GM12878 (cell line): ENCODE measurements around the gene DTD1. TPM values are rescaled to one million over a fixed set of nuclear protein-coding genes. Genes with fewer than 3 reads are reported as not detected.

Experiments
- ATAC-seq: fragments of 200-7000 bp; cut with Tn5 transposase; 3 replicates; pipeline ENCODE4 v1.9.1; 2020; ENCODE audit warnings: mild to moderate bottlenecking, moderate library complexity
- BruUV-seq: library from RNA; stranded (reverse); fragments of 400-500 nt; replicated peaks from 2 replicates; lab custom pipeline; 2021; lab: Mats Ljungman, UMichigan
- CTCF ChIA-PET: fragments of 300-600 bp; sonication (Branson Sonifier 250); formaldehyde crosslinking; extraction: SDS; loops from one replicate; lab custom pipeline; 2021; ENCODE audit warnings: inconsistent platforms; lab: Yijun Ruan, JAX
- POLR2A ChIA-PET: fragments of 350-600 bp; formaldehyde crosslinking; extraction: SDS; loops from one replicate; lab custom pipeline; 2021; ENCODE audit warnings: inconsistent platforms; lab: Charles Lee
- RAD21 ChIA-PET: fragments of 300-600 bp; sonication (Branson Sonifier 250); formaldehyde crosslinking; loops from one replicate; lab custom pipeline; 2023; ENCODE audit warnings: antibody characterized with exemption; ENCODE audit not compliant: unreplicated experiment; lab: Charles Lee
- SMC1A ChIA-PET: fragments of 300-600 bp; sonication (Branson Sonifier 250); formaldehyde crosslinking; loops from one replicate; lab custom pipeline; 2023; ENCODE audit not compliant: unreplicated experiment, uncharacterized antibody; lab: Charles Lee
- DNase-seq: peaks from one replicate; pipeline ENCODE4 v3.0.0-alpha.2; 2011; ENCODE audit warnings: low read depth, low spot score
- FAIRE-seq: peaks from 3 replicates; lab custom pipeline; 2011; peaks lifted over from hg19 to GRCh38; lab: Jason Lieb, UNC
- H2AFZ ChIP-seq: 2 replicates; pipeline ENCODE4 v1.6.0; 2011; ENCODE audit warnings: low read depth, low read length, control low read depth; ENCODE audit not compliant: control insufficient read depth
- H3K27ac ChIP-seq: 2 replicates; pipeline ENCODE4 v1.5.1; 2011; ENCODE audit warnings: control low read depth; ENCODE audit not compliant: control insufficient read depth, insufficient read depth
- H3K27me3 ChIP-seq, 2 experiments: replicated peaks in 1 of 2; 2 replicates each; pipeline versions ENCODE4 v1.6.0 to v1.6.1; 2011; ENCODE audit warnings: low read length in 1 of 2; ENCODE audit not compliant: control insufficient read depth in 2 of 2, insufficient read depth in 2 of 2
- H3K36me3 ChIP-seq, 2 experiments: 2 replicates each; pipeline ENCODE4 v1.5.1; 2011; ENCODE audit warnings: low read length in 1 of 2; ENCODE audit not compliant: control insufficient read depth in 2 of 2, insufficient read depth in 2 of 2
- H3K4me1 ChIP-seq: 2 replicates; pipeline ENCODE4 v1.6.1; 2011; ENCODE audit warnings: mild to moderate bottlenecking, low read length, moderate library complexity, mixed read lengths; ENCODE audit not compliant: control insufficient read depth, insufficient read depth
- H3K4me2 ChIP-seq: 2 replicates; pipeline ENCODE4 v1.6.0; 2011; ENCODE audit warnings: control low read depth; ENCODE audit not compliant: control insufficient read depth, insufficient read depth
- H3K4me3 ChIP-seq: fragments of 200-600 bp; sonication (generic); 2 replicates; pipeline ENCODE4 v1.5.1; 2016
- H3K79me2 ChIP-seq: 2 replicates; pipeline ENCODE4 v1.6.0; 2011; ENCODE audit warnings: low read length; ENCODE audit not compliant: control insufficient read depth, insufficient read depth
- H3K9ac ChIP-seq: 2 replicates; pipeline ENCODE4 v1.8.0; 2011; ENCODE audit warnings: low read length, control low read depth, mixed read lengths; ENCODE audit not compliant: control insufficient read depth, insufficient read depth
- H3K9me3 ChIP-seq: replicated peaks from 3 replicates; pipeline ENCODE4 v1.5.1; 2011; ENCODE audit warnings: mild to moderate bottlenecking, low read length; ENCODE audit not compliant: control insufficient read depth, insufficient read depth
- H4K20me1 ChIP-seq: 2 replicates; pipeline ENCODE4 v1.6.0; 2011; ENCODE audit not compliant: control insufficient read depth, insufficient read depth
- BMI1 ChIP-seq: fragments of 450-650 bp; IDR thresholded peaks from 2 replicates; pipeline ENCODE4 v1.6.1; 2016; ENCODE audit warnings: mild to moderate bottlenecking, moderate library complexity, borderline replicate concordance
- CHD4 ChIP-seq: fragments of 200-600 bp; sonication (generic); IDR thresholded peaks from 2 replicates; pipeline ENCODE4 v1.6.1; 2016; ENCODE audit warnings: mild to moderate bottlenecking
- EP300 ChIP-seq, 2 experiments: fragments of 150-350 bp in 1 of 2; IDR thresholded peaks; 2 replicates each; pipeline ENCODE4 v1.6.1; 2011 to 2012; ENCODE audit warnings: low read depth in 2 of 2, low read length in 2 of 2, borderline replicate concordance in 1 of 2, improper control_type of control experiment in 1 of 2, inconsistent platforms in 1 of 2; ENCODE audit not compliant: control insufficient read depth in 1 of 2
- ESRRA ChIP-seq: IDR thresholded peaks from 2 replicates; pipeline ENCODE4 v1.6.1; 2012; ENCODE audit warnings: mild to moderate bottlenecking, low read length, improper control_type of control experiment
- GABPA ChIP-seq: IDR thresholded peaks from 2 replicates; pipeline ENCODE4 v1.6.1; 2014; ENCODE audit warnings: antibody characterized with exemption, low read depth, mild to moderate bottlenecking, inconsistent platforms
- GATAD2B ChIP-seq: fragments of 450-650 bp; conservative IDR thresholded peaks from 2 replicates; pipeline ENCODE4 v1.6.1; 2017; ENCODE audit warnings: low read depth, mild to moderate bottlenecking, moderate library complexity
- JUNB ChIP-seq: IDR thresholded peaks from 2 replicates; pipeline ENCODE4 v1.6.1; 2016; ENCODE audit warnings: antibody characterized with exemption, mild to moderate bottlenecking
- KDM1A ChIP-seq: fragments of 200-600 bp; sonication (generic); IDR thresholded peaks from 2 replicates; pipeline ENCODE4 v1.6.1; 2016; ENCODE audit warnings: borderline replicate concordance
- LARP7 ChIP-seq: fragments of 450-650 bp; IDR thresholded peaks from 2 replicates; pipeline ENCODE4 v1.6.1; 2017; ENCODE audit warnings: mild to moderate bottlenecking
- MYC ChIP-seq: IDR thresholded peaks from 2 replicates; pipeline ENCODE4 v1.6.1; 2011; ENCODE audit warnings: mild to moderate bottlenecking, low read length, moderate library complexity, inconsistent platforms; ENCODE audit not compliant: insufficient read depth, insufficient replicate concordance, insufficient read length, severe bottlenecking
- NFIC ChIP-seq: IDR thresholded peaks from 2 replicates; pipeline ENCODE4 v1.6.1; 2012; ENCODE audit warnings: low read depth, mild to moderate bottlenecking, inconsistent platforms, low read length, moderate library complexity
- RBBP5 ChIP-seq: fragments of 200-600 bp; sonication (generic); conservative IDR thresholded peaks from 2 replicates; pipeline ENCODE4 v1.6.1; 2016
- ZZZ3 ChIP-seq: IDR thresholded peaks from 2 replicates; pipeline ENCODE4 v1.6.1; 2011; ENCODE audit warnings: low read depth; ENCODE audit not compliant: control insufficient read depth, insufficient read length
- WGBS: methylation state at CpG from one replicate; pipeline ENCODE4 v1.1.6; 2016; ENCODE audit warnings: low lambda C conversion rate; ENCODE audit not compliant: insufficient replicate concordance, insufficient coverage; ENCODE audit errors: missing lambda C conversion rate; 5-methylcytosine and 5-hydroxymethylcytosine counted together
- in situ Hi-C: fragments of 300-500 bp; cut with MboI; formaldehyde crosslinking; loops from 9 replicates; pipeline ENCODE4 v1.14.3; 2018; ENCODE audit warnings: mixed read lengths
- intact Hi-C: fragments of 100-400 bp; cut with micrococcal nuclease; formaldehyde crosslinking; loops from one replicate; pipeline ENCODE4 v1.14.2; 2022; ENCODE audit not compliant: unreplicated experiment
- polyA plus RNA-seq, 11 experiments: library from polyadenylated mRNA; depleted of rRNA in 4 of 11; unstranded in 6 of 11; stranded (reverse) in 5 of 11; fragments of >200 nt; fragmentation: Nextera tagmentation in 4 of 11; fragmentation: Illumina TruSeq in 1 of 11; extraction: Ambion mirVana in 4 of 11; extraction: Trizol in 1 of 11; gene quantifications; 1 replicate in 1 of 11; 2 replicates in 10 of 11; pipeline versions ENCODE4 v1.2.1 to v1.2.3, GENCODE V29; 2011 to 2016; ENCODE audit warnings: inconsistent platforms in 2 of 11, missing spikeins in 2 of 11, low read depth in 1 of 11
- total RNA-seq, 4 experiments: library from RNA; depleted of rRNA in 3 of 4; stranded (reverse); fragments of >200 nt in 3 of 4; fragmentation: Illumina TruSeq in 1 of 4; extraction: Trizol in 1 of 4; gene quantifications; 2 replicates each; pipeline versions ENCODE4 v1.2.1 to v1.2.3, GENCODE V29; 2013 to 2021
- TF ChIP-seq, protein P1 (sequence below), 3 experiments: IDR thresholded peaks in 2 of 3; conservative IDR thresholded peaks in 1 of 3; 2 replicates each; pipeline ENCODE4 v1.5.1; 2011; ENCODE audit warnings: low read depth in 3 of 3, low read length in 3 of 3, mild to moderate bottlenecking in 3 of 3, control low read depth in 2 of 3, moderate library complexity in 2 of 3, inconsistent platforms in 1 of 3, mixed read lengths in 1 of 3; ENCODE audit not compliant: control insufficient read depth in 2 of 3, insufficient read depth in 1 of 3; ENCODE audit errors: extremely low read depth in 1 of 3
- TF ChIP-seq, protein P2 (sequence below): IDR thresholded peaks from 2 replicates; pipeline ENCODE4 v1.6.1; 2011; ENCODE audit warnings: mild to moderate bottlenecking, low read depth, low read length, moderate library complexity; ENCODE audit not compliant: insufficient replicate concordance
- TF ChIP-seq, protein P3 (sequence below): IDR thresholded peaks from 2 replicates; pipeline ENCODE4 v1.6.1; 2012; ENCODE audit warnings: low read depth, low read length, improper control_type of control experiment
- TF ChIP-seq, protein P4 (sequence below): fragments of 450-650 bp; IDR thresholded peaks from 2 replicates; pipeline ENCODE4 v1.6.1; 2016; ENCODE audit warnings: mild to moderate bottlenecking

Gene DTD1
- total and polyA plus RNA-seq, 10 of the 15 experiments (the other 5 are each of a cell fraction or from before 2014, with no cell fraction given): 24.3 to 99.8 (median 63.3) TPM

DNA sequence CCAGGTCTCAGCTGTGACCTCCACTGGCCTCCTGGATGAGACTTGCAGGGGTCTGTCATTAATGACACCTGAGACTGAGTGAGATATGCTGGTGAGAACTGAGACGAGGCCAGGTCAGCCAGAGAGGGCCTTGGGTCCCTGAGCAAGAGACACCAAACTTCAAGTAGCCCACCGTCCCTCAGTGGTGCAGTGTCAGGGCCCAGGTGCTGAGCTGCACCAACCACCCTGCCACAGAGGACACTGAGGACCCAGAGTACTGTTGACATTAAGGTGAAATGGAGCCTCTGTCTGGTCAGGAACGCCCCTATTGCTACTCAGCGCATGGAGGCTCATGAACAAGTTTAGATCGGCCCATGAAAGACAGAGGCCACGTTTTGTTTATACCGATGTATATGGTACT lies 161.7 kb downstream of the DTD1 start:
- Histone ChIP-seq H3K27ac (no peak overlapping the region), H4K20me1 (no peaks in the 10 kb centered on the region), H3K4me3 (no peak overlapping the region), H3K9me3 (no peaks in the 10 kb centered on the region), H2AFZ (no peak overlapping the region), H3K4me2 (no peak overlapping the region), H3K27me3 (no peaks in the 10 kb centered on the region), H3K36me3 (peaks cover 0 to 3% of the 10 kb centered on the region in 2 experiments; a peak in 2 of 4 replicates), H3K79me2 (no peaks in the 10 kb centered on the region), H3K9ac (no peak overlapping the region), H3K4me1 (peaks cover 17% of the 10 kb centered on the region; the same call in 1 of the 2 replicates)
- in situ Hi-C loops (no loop called here), intact Hi-C loops (no loop called here)
- TF ChIP-seq MYC (no peak), RBBP5 (no peak), ZZZ3 (no peak), CHD4 (no peak), NFIC (no peak), GABPA (no peak), EP300 (IDR thresholded peaks at IDR 0.05; ENCODE audit: borderline replicate concordance in 1 of 2, control insufficient read depth in 1 of 2, low read depth in 2 of 2, low read length in 2 of 2) (no peak), LARP7 (no peak), KDM1A (no peak), ESRRA (no peak), GATAD2B (no peak), JUNB (no peak), BMI1 (no peak)
- TF ChIP-seq, protein P1, sequence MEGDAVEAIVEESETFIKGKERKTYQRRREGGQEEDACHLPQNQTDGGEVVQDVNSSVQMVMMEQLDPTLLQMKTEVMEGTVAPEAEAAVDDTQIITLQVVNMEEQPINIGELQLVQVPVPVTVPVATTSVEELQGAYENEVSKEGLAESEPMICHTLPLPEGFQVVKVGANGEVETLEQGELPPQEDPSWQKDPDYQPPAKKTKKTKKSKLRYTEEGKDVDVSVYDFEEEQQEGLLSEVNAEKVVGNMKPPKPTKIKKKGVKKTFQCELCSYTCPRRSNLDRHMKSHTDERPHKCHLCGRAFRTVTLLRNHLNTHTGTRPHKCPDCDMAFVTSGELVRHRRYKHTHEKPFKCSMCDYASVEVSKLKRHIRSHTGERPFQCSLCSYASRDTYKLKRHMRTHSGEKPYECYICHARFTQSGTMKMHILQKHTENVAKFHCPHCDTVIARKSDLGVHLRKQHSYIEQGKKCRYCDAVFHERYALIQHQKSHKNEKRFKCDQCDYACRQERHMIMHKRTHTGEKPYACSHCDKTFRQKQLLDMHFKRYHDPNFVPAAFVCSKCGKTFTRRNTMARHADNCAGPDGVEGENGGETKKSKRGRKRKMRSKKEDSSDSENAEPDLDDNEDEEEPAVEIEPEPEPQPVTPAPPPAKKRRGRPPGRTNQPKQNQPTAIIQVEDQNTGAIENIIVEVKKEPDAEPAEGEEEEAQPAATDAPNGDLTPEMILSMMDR (IDR thresholded peaks at IDR 0.05 in 2 of 3, conservative IDR thresholded peaks at IDR 0.05 in 1 of 3; ENCODE audit: control insufficient read depth in 2 of 3, extremely low read depth in 1 of 3, insufficient read depth in 1 of 3, low read depth in 3 of 3, low read length in 3 of 3): no peak
- TF ChIP-seq, protein P2, sequence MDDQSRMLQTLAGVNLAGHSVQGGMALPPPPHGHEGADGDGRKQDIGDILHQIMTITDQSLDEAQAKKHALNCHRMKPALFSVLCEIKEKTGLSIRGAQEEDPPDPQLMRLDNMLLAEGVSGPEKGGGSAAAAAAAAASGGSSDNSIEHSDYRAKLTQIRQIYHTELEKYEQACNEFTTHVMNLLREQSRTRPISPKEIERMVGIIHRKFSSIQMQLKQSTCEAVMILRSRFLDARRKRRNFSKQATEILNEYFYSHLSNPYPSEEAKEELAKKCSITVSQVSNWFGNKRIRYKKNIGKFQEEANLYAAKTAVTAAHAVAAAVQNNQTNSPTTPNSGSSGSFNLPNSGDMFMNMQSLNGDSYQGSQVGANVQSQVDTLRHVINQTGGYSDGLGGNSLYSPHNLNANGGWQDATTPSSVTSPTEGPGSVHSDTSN: no peak
- TF ChIP-seq, protein P3, sequence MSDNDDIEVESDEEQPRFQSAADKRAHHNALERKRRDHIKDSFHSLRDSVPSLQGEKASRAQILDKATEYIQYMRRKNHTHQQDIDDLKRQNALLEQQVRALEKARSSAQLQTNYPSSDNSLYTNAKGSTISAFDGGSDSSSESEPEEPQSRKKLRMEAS: no peak
- TF ChIP-seq, protein P4, sequence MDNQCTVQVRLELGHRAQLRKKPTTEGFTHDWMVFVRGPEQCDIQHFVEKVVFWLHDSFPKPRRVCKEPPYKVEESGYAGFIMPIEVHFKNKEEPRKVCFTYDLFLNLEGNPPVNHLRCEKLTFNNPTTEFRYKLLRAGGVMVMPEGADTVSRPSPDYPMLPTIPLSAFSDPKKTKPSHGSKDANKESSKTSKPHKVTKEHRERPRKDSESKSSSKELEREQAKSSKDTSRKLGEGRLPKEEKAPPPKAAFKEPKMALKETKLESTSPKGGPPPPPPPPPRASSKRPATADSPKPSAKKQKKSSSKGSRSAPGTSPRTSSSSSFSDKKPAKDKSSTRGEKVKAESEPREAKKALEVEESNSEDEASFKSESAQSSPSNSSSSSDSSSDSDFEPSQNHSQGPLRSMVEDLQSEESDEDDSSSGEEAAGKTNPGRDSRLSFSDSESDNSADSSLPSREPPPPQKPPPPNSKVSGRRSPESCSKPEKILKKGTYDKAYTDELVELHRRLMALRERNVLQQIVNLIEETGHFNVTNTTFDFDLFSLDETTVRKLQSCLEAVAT: no peak
- POLR2A ChIA-PET: no interaction called here
- CTCF ChIA-PET: interaction anchor here (1.0 kb wide), 1 partner anchor 9 kb away, joined by 3 read pairs; no protein-coding TSS in a partner anchor
- BruUV-seq: no TSS peak
- RAD21 ChIA-PET: interaction anchor here (1.3 kb wide), 1 partner anchor 116 kb away, joined by 3 read pairs; no protein-coding TSS in a partner anchor
- DNase-seq: no peak
- WGBS: 81% methylated on average over 7 of the region's 7 CpGs
- no peak for FAIRE-seq
- SMC1A ChIA-PET: no interaction called here
- ATAC-seq: no peak
